PFSK-1 (cell line): ENCODE data around the gene PNKD.

ENCODE experiments used
- FOXP2 ChIP-seq: optimal IDR thresholded peaks from 2 replicates; pipeline ENCODE3; 2011; ENCODE audit warnings: borderline replicate concordance, control low read depth, inconsistent platforms; ENCODE audit not compliant: insufficient read depth; ENCODE audit errors: extremely low read length, extremely low read depth
- POLR2AphosphoS5 ChIP-seq: IDR thresholded peaks from 2 replicates; pipeline ENCODE4 v1.6.1; 2012; ENCODE audit warnings: low read depth, mild to moderate bottlenecking, control low read depth, low read length, moderate library complexity
- SIN3A ChIP-seq: IDR thresholded peaks from 2 replicates; pipeline ENCODE4 v1.6.1; 2012; ENCODE audit warnings: mild to moderate bottlenecking, low read length, moderate library complexity, borderline replicate concordance; ENCODE audit not compliant: insufficient read depth
- TAF1 ChIP-seq: IDR thresholded peaks from 2 replicates; pipeline ENCODE4 v1.6.1; 2012; ENCODE audit warnings: low read length, control low read depth, borderline replicate concordance; ENCODE audit not compliant: insufficient read depth
- TF ChIP-seq, protein P1 (sequence below), 2 experiments: IDR thresholded peaks; 2 replicates each; pipeline versions ENCODE4 v1.6.1 to v1.8.0; 2011 to 2012; ENCODE audit warnings: low read depth in 2 of 2, low read length in 2 of 2, control low read depth in 1 of 2, inconsistent platforms in 1 of 2, mild to moderate bottlenecking in 1 of 2, moderate library complexity in 1 of 2; ENCODE audit not compliant: insufficient read depth in 1 of 2

PNKD gene

DNA sequence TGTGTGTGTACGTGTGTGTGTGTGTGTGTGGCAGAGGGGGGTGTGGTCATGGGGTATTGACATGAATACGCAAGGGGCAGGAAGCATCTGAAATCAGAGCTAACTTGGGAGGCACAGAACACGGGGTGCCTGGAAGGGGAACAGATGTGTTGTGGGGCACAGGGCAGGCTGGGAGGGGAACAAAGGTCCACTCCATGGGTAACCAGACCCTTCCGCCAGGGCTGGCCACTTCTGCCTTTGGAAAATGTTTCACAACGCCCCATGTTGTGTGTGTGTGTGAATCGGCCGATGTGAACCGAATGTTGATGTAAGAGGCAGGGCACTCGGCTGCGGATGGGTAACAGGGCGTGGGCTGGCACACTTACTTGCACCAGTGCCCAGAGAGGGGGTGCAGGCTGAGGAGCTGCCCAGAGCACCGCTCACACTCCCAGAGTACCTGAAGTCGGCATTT, 111.6 kb downstream of the PNKD start, which contains the start of gene SLC11A1:
Gene SLC11A1 (plus strand): TSS at position 358 of the 451 bp plus-strand sequence. CDS start 96 bp downstream, outside the sequence.
- no peak for TF ChIP-seq FOXP2
- TF ChIP-seq POLR2AphosphoS5, result no peak
- TF ChIP-seq, protein P1, sequence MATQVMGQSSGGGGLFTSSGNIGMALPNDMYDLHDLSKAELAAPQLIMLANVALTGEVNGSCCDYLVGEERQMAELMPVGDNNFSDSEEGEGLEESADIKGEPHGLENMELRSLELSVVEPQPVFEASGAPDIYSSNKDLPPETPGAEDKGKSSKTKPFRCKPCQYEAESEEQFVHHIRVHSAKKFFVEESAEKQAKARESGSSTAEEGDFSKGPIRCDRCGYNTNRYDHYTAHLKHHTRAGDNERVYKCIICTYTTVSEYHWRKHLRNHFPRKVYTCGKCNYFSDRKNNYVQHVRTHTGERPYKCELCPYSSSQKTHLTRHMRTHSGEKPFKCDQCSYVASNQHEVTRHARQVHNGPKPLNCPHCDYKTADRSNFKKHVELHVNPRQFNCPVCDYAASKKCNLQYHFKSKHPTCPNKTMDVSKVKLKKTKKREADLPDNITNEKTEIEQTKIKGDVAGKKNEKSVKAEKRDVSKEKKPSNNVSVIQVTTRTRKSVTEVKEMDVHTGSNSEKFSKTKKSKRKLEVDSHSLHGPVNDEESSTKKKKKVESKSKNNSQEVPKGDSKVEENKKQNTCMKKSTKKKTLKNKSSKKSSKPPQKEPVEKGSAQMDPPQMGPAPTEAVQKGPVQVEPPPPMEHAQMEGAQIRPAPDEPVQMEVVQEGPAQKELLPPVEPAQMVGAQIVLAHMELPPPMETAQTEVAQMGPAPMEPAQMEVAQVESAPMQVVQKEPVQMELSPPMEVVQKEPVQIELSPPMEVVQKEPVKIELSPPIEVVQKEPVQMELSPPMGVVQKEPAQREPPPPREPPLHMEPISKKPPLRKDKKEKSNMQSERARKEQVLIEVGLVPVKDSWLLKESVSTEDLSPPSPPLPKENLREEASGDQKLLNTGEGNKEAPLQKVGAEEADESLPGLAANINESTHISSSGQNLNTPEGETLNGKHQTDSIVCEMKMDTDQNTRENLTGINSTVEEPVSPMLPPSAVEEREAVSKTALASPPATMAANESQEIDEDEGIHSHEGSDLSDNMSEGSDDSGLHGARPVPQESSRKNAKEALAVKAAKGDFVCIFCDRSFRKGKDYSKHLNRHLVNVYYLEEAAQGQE (IDR thresholded peaks at IDR 0.05; ENCODE audit: insufficient read depth in 1 of 2, low read depth in 2 of 2, low read length in 2 of 2), result no peak
- TF ChIP-seq TAF1, result no peak
- no peak for TF ChIP-seq SIN3A

DNA sequence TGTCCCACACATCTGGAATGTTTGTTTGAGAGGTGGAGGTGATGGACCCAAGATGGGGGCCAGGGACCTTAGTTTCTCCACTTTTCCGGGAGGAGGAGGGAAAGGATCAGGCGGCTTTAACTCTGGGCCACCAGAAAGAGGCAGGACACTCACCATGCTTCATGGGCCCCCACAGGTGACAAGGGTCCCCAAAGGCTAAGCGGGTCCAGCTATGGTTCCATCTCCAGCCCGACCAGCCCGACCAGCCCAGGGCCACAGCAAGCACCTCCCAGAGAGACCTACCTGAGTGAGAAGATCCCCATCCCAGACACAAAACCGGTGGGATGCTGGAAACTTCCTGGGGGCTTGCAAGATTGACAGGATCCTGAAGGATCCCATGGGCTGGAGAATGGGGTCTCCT, 112.5 kb downstream of the PNKD start:
- TF ChIP-seq POLR2AphosphoS5, result no peak
- no peak for TF ChIP-seq TAF1
- no peak for TF ChIP-seq SIN3A
- TF ChIP-seq FOXP2, result no peak
- TF ChIP-seq, protein P1 (IDR thresholded peaks at IDR 0.05; ENCODE audit: insufficient read depth in 1 of 2, low read depth in 2 of 2, low read length in 2 of 2), result no peak

DNA sequence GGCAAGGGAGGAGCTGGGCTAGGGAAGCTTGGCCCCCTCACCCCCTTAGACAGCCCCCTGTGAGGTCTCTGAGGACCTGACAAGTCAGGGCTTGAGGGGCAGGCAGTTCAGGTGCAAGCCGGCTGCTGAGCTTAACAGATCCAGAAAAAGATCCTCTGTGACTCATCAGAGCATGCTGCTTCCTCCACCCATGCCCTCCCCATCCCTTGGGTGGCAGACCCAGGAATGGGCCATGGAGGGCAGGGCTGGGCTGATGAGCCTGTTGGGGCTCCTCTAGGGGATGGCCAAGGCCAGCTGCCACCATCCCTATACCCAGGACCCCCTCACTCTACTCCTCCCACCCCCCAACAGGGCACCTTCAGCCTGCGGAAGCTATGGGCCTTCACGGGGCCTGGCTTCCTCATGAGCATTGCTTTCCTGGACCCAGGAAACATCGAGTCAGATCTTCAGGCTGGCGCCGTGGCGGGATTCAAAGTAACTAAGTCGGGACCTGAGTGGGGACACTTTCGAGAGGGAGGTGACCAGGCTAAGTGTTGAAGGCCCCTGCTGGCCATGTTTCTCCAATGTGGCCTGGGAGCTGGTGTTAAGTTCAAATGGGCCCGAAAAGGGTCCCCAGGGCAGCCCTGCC, 113.7 kb downstream of the PNKD start:
- TF ChIP-seq TAF1, result no peak
- no peak for TF ChIP-seq FOXP2
- no peak for TF ChIP-seq POLR2AphosphoS5
- no peak for TF ChIP-seq SIN3A
- TF ChIP-seq, protein P1 (IDR thresholded peaks at IDR 0.05; ENCODE audit: insufficient read depth in 1 of 2, low read depth in 2 of 2, low read length in 2 of 2), result no peak

DNA sequence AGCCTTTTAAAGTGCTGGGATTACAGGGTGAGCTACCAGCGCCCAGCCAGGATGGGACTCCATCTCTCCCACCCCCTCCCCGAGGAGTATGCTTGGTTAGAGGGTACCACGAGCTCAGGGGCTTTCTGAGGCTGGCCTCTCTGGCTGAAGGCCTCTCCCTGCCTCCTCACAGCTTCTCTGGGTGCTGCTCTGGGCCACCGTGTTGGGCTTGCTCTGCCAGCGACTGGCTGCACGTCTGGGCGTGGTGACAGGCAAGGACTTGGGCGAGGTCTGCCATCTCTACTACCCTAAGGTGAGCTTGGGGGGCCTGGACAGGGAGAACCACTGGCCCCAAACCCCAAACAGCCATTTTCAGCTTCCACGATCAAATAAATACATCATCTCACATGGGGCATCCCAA, 114.7 kb downstream of the PNKD start:
- TF ChIP-seq, protein P1 (IDR thresholded peaks at IDR 0.05; ENCODE audit: insufficient read depth in 1 of 2, low read depth in 2 of 2, low read length in 2 of 2), result no peak
- no peak for TF ChIP-seq SIN3A
